ENCODE results near the gene PRAMEF10.
"Not testable (repeated sequence)": the region's sequence is repeated elsewhere in the genome, so short reads cannot be mapped to it uniquely, and the experiment has no call there.

The PRAMEF10 gene, protein sequence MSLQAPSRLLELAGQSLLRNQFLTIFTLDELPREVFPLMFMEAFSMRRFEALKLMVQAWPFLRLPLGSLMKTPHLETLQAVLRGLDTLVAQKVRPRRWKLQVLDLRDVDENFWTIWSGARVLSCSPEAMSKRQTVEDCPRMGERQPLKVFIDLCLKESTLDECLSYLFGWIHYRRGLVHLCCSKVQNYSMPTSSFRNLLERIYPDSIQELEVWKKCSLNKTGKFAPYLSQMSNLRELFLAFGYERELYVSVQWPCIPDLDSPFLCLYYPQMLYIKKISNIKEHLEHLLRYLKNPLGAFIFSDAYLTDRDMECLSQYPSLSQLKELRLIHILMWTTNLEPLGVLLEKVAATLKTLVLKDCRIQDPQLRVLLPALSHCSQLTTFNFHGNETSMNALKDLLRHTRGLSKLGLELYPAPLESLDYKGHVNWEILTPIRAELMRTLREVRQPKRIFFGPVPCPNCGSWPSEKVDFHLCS
- total RNA-seq, result 0 reads per million in 3 donors

DNA sequence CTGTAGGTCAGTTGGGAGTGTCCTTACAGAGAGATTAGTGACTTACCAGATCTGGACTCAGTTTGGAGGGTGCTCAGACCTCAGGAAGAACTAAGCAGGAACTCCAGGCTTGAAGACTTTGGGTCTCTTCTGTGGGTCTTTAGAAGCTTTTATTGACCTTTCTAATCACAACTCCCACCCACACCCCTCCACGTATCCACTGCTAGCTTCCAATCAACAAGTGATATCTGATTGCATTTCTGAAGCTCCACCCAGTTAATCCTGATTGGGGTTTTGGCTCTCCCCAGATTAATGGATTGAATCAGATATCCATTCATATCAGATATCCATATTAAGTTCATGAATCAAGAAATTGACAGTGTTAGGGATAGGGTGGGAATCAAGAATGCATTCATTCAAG is at the start of gene PRAMEF10:
PRAMEF10 (minus strand) TSS at position 101 of the 400 bp plus-strand sequence. CDS start 2,423 bp downstream, outside the sequence.
- H3K36me3 ChIP-seq (ENCODE audit: control insufficient read depth, insufficient read depth, low read length); H3K9me3 ChIP-seq (ENCODE audit: control insufficient read depth, low read length); H3K27ac ChIP-seq (ENCODE audit: insufficient read depth, low read length, poor library complexity, severe bottlenecking); H3K4me3 ChIP-seq (ENCODE audit: insufficient read depth, low read depth, low read length, poor library complexity, severe bottlenecking); H3K4me1 ChIP-seq (ENCODE audit: control insufficient read depth, insufficient read depth, low read length, poor library complexity, severe bottlenecking); H3K27me3 ChIP-seq (replicated peaks; ENCODE audit: control insufficient read depth, insufficient read depth, low read length, poor library complexity, severe bottlenecking); DNase-seq: not testable (repeated sequence)

DNA sequence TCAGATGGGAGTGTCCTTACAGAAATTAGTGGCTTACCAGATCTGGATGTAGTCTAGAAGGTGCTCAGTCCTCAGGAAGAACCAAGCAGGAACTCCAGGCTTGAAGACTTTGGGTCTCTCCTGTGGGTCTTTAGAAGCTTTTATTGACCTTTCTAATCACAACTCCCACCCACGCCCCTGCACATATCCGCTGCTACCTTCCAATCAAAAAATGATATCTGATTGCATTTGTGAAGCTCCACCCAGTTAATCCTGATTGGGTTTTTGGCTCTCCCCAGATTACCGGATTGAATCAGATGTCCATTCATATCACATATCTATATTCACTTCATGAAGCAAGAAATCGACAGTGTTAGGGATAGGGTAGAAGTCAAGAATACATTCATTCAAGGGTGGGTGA is 49.4 kb upstream of the PRAMEF10 start, which contains the start of gene PRAMEF6:
PRAMEF6 (minus strand) TSS at position 101 of the 400 bp plus-strand sequence. CDS start 5,062 bp downstream, outside the sequence.
- H3K4me3 ChIP-seq (ENCODE audit: insufficient read depth, low read depth, low read length, poor library complexity, severe bottlenecking); H3K36me3 ChIP-seq (ENCODE audit: control insufficient read depth, insufficient read depth, low read length); H3K4me1 ChIP-seq (ENCODE audit: control insufficient read depth, insufficient read depth, low read length, poor library complexity, severe bottlenecking); H3K9me3 ChIP-seq (ENCODE audit: control insufficient read depth, low read length); H3K27me3 ChIP-seq (replicated peaks; ENCODE audit: control insufficient read depth, insufficient read depth, low read length, poor library complexity, severe bottlenecking); DNase-seq; H3K27ac ChIP-seq (ENCODE audit: insufficient read depth, low read length, poor library complexity, severe bottlenecking): not testable (repeated sequence)

DNA sequence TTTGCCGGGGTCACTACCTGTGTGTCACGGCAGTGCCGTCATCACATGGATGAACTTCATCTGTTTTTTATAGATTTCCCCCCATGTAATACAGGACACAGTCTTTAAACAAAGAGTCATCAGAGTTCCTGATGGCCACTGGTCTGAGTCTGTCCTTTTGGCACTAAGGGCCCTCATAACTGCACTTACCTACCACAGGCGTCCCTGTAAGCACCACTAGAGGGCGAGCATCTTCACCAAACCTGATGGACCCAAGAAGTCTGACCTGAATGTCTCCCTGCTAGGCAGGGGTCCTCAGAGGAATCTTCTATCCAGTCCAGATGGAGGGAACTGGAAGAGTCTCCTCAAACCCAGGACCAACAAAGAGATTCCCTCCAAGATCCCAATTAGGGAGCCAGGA is 26.3 kb upstream of the PRAMEF10 start:
- not testable (repeated sequence) for H3K4me3 ChIP-seq (ENCODE audit: insufficient read depth, low read depth, low read length, poor library complexity, severe bottlenecking); H3K27me3 ChIP-seq (replicated peaks; ENCODE audit: control insufficient read depth, insufficient read depth, low read length, poor library complexity, severe bottlenecking); DNase-seq; H3K36me3 ChIP-seq (ENCODE audit: control insufficient read depth, insufficient read depth, low read length); H3K27ac ChIP-seq (ENCODE audit: insufficient read depth, low read length, poor library complexity, severe bottlenecking); H3K9me3 ChIP-seq (ENCODE audit: control insufficient read depth, low read length); H3K4me1 ChIP-seq (ENCODE audit: control insufficient read depth, insufficient read depth, low read length, poor library complexity, severe bottlenecking)

DNA sequence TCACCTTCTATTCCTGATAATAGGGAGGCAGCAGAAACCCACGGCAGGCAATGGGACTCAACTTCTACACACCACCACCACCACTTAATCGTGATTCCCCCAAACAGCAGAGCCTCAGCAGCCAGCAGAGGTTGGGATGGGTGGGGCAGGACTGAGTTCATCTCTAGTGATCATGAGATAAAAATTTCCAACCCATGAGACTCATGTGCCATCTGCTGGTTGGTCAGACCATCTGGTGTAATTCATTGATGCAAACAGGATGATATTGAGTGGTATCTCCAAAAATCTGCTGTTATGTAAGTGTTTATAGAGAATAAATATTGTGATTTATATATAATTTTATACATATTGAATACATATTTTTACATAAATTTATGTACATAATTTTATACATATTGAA is 23.7 kb upstream of the PRAMEF10 start:
- not testable (repeated sequence) for H3K4me3 ChIP-seq (ENCODE audit: insufficient read depth, low read depth, low read length, poor library complexity, severe bottlenecking)

DNA sequence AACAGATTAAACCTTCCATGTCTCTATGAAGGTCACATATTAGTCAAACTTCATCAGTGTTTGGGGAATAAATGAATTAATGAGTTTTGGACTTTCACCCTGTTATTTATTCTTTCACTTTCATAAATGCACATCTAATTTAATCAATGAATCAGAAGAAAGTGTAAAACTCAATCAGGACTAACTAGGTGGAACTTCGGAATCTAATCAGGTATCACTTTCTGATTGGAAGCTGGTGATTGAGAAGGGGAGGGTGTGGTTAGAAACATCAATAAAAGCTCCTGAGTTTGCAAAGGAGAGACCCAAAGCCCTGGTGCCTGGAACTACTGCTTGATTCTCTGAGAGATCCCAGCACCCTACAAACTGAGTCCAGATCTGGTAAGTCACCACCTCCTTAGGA is 18.2 kb upstream of the PRAMEF10 start, which contains the start of gene PRAMEF7:
PRAMEF7 (plus strand) TSS at position 301 of the 400 bp plus-strand sequence. CDS start 1,083 bp downstream, outside the sequence.
- not testable (repeated sequence) for H3K9me3 ChIP-seq (ENCODE audit: control insufficient read depth, low read length); H3K36me3 ChIP-seq (ENCODE audit: control insufficient read depth, insufficient read depth, low read length); DNase-seq; H3K27me3 ChIP-seq (replicated peaks; ENCODE audit: control insufficient read depth, insufficient read depth, low read length, poor library complexity, severe bottlenecking); H3K27ac ChIP-seq (ENCODE audit: insufficient read depth, low read length, poor library complexity, severe bottlenecking); H3K4me3 ChIP-seq (ENCODE audit: insufficient read depth, low read depth, low read length, poor library complexity, severe bottlenecking); H3K4me1 ChIP-seq (ENCODE audit: control insufficient read depth, insufficient read depth, low read length, poor library complexity, severe bottlenecking)

More for the DNA sequence above, 23.7 kb upstream of the PRAMEF10 start:
- not testable (repeated sequence) for H3K27me3 ChIP-seq (replicated peaks; ENCODE audit: control insufficient read depth, insufficient read depth, low read length, poor library complexity, severe bottlenecking); DNase-seq; H3K4me1 ChIP-seq (ENCODE audit: control insufficient read depth, insufficient read depth, low read length, poor library complexity, severe bottlenecking); H3K36me3 ChIP-seq (ENCODE audit: control insufficient read depth, insufficient read depth, low read length); H3K27ac ChIP-seq (ENCODE audit: insufficient read depth, low read length, poor library complexity, severe bottlenecking); H3K9me3 ChIP-seq (ENCODE audit: control insufficient read depth, low read length)

DNA sequence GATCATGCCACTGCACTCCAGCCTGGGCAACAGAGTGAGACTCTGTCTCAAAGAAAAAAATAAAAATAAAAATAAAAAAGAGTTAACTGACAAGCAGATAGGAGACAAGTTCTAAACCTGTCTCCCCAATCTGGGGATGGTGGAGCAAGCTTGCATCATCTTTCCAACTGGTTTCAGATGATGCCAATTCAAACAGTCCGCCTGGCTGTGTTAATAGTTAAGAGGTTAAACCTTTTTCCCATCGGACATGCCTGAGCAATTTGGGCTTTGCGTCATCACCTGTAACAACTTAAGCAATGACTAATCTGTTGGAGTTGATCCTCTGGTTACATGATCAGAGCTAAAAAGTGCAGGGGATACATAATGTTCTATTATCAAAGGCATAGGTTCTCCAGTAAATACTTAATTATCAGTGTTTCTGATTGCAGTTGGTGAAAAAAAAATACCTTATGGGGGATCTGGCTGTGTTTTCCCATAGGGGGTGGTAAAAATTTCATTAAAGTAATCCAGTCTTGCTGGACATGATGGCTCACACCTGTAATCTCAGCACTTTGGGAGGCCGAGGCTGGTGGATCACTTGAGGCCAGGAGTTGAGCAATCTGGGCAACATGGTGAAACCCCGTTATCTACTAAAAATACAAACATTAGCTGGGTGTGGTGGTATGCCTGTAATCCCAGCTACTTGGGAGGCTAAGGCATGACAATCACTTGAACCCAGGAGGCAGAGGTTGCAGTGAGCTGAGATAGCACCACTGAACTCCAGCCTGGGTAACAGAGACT is 5.9 kb upstream of the PRAMEF10 start:
- H3K9me3 ChIP-seq (ENCODE audit: control insufficient read depth, low read length); DNase-seq; H3K4me1 ChIP-seq (ENCODE audit: control insufficient read depth, insufficient read depth, low read length, poor library complexity, severe bottlenecking); H3K27me3 ChIP-seq (replicated peaks; ENCODE audit: control insufficient read depth, insufficient read depth, low read length, poor library complexity, severe bottlenecking); H3K4me3 ChIP-seq (ENCODE audit: insufficient read depth, low read depth, low read length, poor library complexity, severe bottlenecking); H3K27ac ChIP-seq (ENCODE audit: insufficient read depth, low read length, poor library complexity, severe bottlenecking); H3K36me3 ChIP-seq (ENCODE audit: control insufficient read depth, insufficient read depth, low read length): not testable (repeated sequence)

DNA sequence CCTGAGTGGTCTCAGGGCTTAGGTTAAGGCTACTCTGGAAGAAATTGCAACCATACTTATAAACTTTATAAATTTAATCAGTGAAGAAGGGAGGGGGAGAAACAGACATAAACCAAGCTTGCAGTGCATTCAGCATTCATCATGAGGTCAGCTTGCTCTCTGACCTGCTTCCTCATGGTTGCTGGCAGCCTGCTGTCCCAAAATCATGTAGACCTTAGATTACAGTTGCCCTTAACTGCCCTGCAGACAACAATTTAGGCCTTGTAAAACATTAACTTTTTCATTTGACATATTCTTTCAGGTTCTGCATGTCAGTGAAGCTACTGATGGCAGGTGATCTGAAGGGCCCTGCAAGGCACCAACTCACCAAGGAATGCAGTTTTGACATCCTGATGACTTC is 1.1 kb upstream of the PRAMEF10 start:
- H3K4me3 ChIP-seq (ENCODE audit: insufficient read depth, low read depth, low read length, poor library complexity, severe bottlenecking); H3K36me3 ChIP-seq (ENCODE audit: control insufficient read depth, insufficient read depth, low read length): not testable (repeated sequence)

DNA sequence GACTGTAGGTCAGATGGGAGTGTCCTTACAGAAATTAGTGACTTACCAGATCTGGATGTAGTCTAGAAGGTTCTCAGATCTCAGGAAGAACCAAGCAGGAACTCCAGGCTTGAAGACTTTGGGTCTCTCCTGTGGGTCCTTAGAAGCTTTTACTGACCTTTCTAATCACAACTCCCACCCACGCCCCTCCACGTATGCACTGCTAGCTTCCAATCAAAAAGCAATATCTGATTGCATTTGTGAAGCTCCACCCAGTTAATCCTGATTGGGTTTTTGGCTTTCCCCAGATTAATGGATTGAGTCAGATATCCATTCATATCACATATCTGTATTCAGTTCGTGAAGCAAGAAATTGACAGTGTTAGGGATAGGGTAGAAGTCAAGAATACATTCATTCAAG is 12.0 kb downstream of the PRAMEF10 start, which contains the start of gene PRAMEF4:
PRAMEF4 (minus strand) TSS at position 101 of the 400 bp plus-strand sequence. CDS start 2,807 bp downstream, outside the sequence.
- not testable (repeated sequence) for H3K36me3 ChIP-seq (ENCODE audit: control insufficient read depth, insufficient read depth, low read length); H3K27ac ChIP-seq (ENCODE audit: insufficient read depth, low read length, poor library complexity, severe bottlenecking); H3K27me3 ChIP-seq (replicated peaks; ENCODE audit: control insufficient read depth, insufficient read depth, low read length, poor library complexity, severe bottlenecking); DNase-seq; H3K4me3 ChIP-seq (ENCODE audit: insufficient read depth, low read depth, low read length, poor library complexity, severe bottlenecking); H3K4me1 ChIP-seq (ENCODE audit: control insufficient read depth, insufficient read depth, low read length, poor library complexity, severe bottlenecking); H3K9me3 ChIP-seq (ENCODE audit: control insufficient read depth, low read length)

More for the DNA sequence above, 1.1 kb upstream of the PRAMEF10 start:
- H3K4me1 ChIP-seq (ENCODE audit: control insufficient read depth, insufficient read depth, low read length, poor library complexity, severe bottlenecking); H3K9me3 ChIP-seq (ENCODE audit: control insufficient read depth, low read length); DNase-seq; H3K27me3 ChIP-seq (replicated peaks; ENCODE audit: control insufficient read depth, insufficient read depth, low read length, poor library complexity, severe bottlenecking); H3K27ac ChIP-seq (ENCODE audit: insufficient read depth, low read length, poor library complexity, severe bottlenecking): not testable (repeated sequence)

DNA sequence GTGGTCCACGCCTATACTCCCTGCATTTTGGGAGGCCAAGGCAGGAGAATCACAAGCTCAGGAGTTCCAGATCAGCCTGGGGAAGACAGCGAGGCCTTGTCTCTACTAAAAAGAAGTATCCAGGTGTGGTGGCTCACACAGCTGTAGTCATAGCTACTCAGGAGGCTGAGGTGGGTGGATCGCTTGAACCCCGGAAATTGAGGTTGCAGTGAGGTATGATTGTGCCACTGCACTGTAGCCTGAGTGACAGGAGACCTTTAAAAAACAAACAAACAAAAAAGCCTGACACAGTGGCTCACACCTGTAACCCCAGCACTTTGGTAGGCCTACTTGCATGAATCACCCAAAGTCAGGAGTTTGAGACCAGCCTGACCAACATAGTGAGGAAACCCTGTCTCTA is 19.6 kb downstream of the PRAMEF10 start:
- not testable (repeated sequence) for H3K9me3 ChIP-seq (ENCODE audit: control insufficient read depth, low read length); H3K27me3 ChIP-seq (replicated peaks; ENCODE audit: control insufficient read depth, insufficient read depth, low read length, poor library complexity, severe bottlenecking); H3K27ac ChIP-seq (ENCODE audit: insufficient read depth, low read length, poor library complexity, severe bottlenecking); DNase-seq; H3K4me3 ChIP-seq (ENCODE audit: insufficient read depth, low read depth, low read length, poor library complexity, severe bottlenecking); H3K36me3 ChIP-seq (ENCODE audit: control insufficient read depth, insufficient read depth, low read length); H3K4me1 ChIP-seq (ENCODE audit: control insufficient read depth, insufficient read depth, low read length, poor library complexity, severe bottlenecking)
